Esophagus muscularis mucosa (tissue), 4 donors: ENCODE measurements around the gene ZNF518B. TPM values are rescaled to one million over a fixed set of nuclear protein-coding genes. Genes with fewer than 3 reads are reported as not detected.

ENCODE experiments used
- DNase-seq: peaks from one replicate; pipeline ENCODE4 v3.0.0-alpha.2; 2017; ENCODE audit errors: extremely low spot score
- H3K27ac ChIP-seq, 4 donors: fragments of 200-600 bp; sonication (generic); replicated peaks in 1 of 4; 1 replicate in 3 of 4; 2 replicates in 1 of 4; pipeline ENCODE4 v1.5.1; 2016 to 2019; ENCODE audit warnings: mild to moderate bottlenecking in 1 of 4
- H3K27me3 ChIP-seq, 4 donors: fragments of 200-600 bp; sonication (generic); one replicate each; pipeline versions ENCODE4 v1.5.1 to v1.6.0; 2016 to 2019
- H3K36me3 ChIP-seq, 4 donors: fragments of 200-600 bp; sonication (generic); one replicate each; pipeline ENCODE4 v1.5.1; 2016 to 2019
- H3K4me1 ChIP-seq, 4 donors: fragments of 200-600 bp; sonication (generic); one replicate each; pipeline ENCODE4 v1.5.1; 2016 to 2019
- H3K4me3 ChIP-seq, 4 donors: fragments of 200-600 bp; sonication (generic); 1 replicate in 2 of 4; 2 replicates in 2 of 4; pipeline ENCODE4 v1.5.1; 2016 to 2019; ENCODE audit warnings: mild to moderate bottlenecking in 4 of 4, moderate library complexity in 1 of 4
- H3K9me3 ChIP-seq, 4 donors: fragments of 200-600 bp; sonication (generic); 1 replicate in 3 of 4; 2 replicates in 1 of 4; pipeline ENCODE4 v1.5.1; 2016 to 2019
- EP300 ChIP-seq: sonication (generic); formaldehyde crosslinking; IDR thresholded peaks from one replicate; pipeline ENCODE4 v1.6.1; 2017; ENCODE audit warnings: antibody characterized with exemption
- POLR2A ChIP-seq: fragments of 450-650 bp; IDR thresholded peaks from one replicate; pipeline ENCODE4 v1.6.1; 2017; ENCODE audit warnings: antibody characterized with exemption, moderate library complexity, mild to moderate bottlenecking, low read depth
- POLR2AphosphoS5 ChIP-seq, 2 donors: sonication (generic); formaldehyde crosslinking; IDR thresholded peaks; one replicate each; pipeline ENCODE4 v1.6.1; 2017; ENCODE audit warnings: antibody characterized with exemption in 2 of 2
- WGBS: methylation state at CpG from one replicate; pipeline ENCODE4 v1.1.5; 2018; 5-methylcytosine and 5-hydroxymethylcytosine counted together
- intact Hi-C: fragments of 100-400 bp; cut with DNase I; formaldehyde crosslinking; loops from one replicate; pipeline ENCODE4 v1.15.1; 2023
- total RNA-seq, 4 donors: library from RNA; depleted of rRNA; stranded (reverse); fragments of >200 nt; gene quantifications; one replicate each; pipeline versions ENCODE4 v1.1.0 to v1.2.1, GENCODE V29; 2016
- TF ChIP-seq, protein P1 (sequence below), 3 experiments: fragments of 200-600 bp in 2 of 3; fragments of 450-650 bp in 1 of 3; sonication (generic) in 2 of 3; IDR thresholded peaks; one replicate each; pipeline ENCODE4 v1.5.1; 2017 to 2019; ENCODE audit warnings: antibody characterized with exemption in 3 of 3, mild to moderate bottlenecking in 2 of 3, moderate library complexity in 1 of 3

Gene ZNF518B, protein sequence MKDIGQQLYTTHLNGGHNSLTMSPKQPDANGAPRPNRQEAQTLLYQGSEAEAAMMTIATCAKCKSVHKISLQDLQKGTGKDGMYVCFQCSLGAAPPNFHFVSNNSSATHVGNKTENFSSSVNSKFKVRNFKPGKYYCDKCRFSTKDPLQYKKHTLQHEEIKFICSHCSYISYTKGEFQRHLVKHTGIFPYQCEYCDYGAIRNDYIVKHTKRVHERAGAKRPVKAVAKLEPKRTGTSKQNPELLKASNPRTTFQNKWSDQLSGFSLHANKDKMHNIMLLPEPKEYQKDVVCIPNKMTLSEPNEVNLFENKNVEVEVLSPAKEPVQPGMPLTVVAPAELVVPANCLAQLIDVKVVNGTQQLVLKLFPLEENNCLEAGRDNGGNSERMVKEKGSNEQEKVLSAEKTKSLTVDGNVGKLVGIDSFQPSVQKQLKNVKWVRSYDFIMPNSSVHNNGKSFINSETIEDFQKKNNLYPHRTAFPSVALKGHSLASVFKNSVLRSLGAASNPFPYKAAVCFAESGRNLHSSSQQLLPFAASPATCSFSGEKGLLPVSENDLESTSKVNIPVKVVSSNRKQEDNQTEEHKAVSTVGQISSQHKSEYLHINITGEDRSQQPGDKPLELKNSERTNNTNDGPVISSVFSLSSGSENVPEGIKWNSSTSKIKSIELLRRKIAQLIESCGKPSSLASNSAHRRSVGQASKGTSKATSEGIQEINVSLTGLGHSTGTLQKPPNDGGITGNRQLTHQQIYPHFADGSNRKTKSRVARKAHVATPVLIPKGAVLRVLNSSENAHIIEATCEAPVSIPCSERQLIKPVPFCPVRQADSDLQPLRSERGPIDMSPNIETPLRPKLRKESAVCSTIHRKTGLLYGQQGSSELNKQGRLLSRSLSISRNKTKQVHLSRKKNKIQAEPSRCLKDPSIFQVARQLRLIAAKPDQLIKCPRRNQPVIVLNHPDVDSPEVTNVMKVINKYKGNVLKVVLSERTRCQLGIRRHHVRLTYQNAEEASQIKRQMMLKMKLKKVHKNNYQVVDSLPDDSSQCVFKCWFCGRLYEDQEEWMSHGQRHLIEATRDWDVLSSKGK
- 10 to 100 TPM; 29.1 to 46.0 (median 33.3) TPM for total RNA-seq

DNA sequence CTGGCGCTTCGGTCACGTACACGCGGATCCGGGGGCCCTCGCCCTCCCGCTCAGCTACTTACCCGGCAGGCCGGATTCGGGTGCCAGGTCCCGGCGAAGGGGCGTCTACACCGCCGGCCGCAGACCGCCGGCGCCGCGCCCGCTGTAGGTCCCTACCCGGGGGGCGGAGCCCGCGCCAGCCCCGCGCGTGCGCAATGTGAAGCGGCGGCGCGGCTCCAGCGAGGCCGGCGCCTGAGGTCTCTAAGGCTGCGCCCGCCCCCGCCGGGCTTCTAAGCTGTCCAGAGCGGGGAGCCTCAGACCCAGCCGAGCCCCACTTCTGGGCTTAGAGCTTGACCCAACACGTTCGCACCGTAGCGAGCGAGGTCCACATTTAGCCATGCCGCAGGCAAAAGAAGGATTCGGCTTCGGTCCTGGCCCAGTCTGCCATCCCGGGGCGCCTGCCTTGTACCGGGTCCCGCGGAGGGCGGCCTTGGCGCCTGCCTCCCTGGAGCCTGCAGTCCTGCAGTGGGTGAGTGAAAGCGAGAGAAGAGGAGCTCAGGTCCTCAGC lies at the start of gene ZNF518B:
Gene ZNF518B (minus strand): TSS at position 172 of the 547 bp plus-strand sequence. CDS start 11,098 bp downstream, outside the sequence.
- Histone ChIP-seq H3K9me3 (no peaks in the 10 kb centered on the region), H3K27me3 (peaks cover 0 to 29% (median 5%) of the 10 kb centered on the region in 4 donors), H3K4me1 (peaks cover 15 to 33% (median 28%) of the 10 kb centered on the region in 4 donors), H3K36me3 (peaks cover 0 to 26% (median 17%) of the 10 kb centered on the region in 4 donors), H3K27ac (peak within 1 kb of the TSS; percentile 21 to 77 (median 68)), H3K4me3 (peak within 1 kb of the TSS; percentile 64 to 86 (median 70))
- no peak for DNase-seq
- TF ChIP-seq, protein P1, sequence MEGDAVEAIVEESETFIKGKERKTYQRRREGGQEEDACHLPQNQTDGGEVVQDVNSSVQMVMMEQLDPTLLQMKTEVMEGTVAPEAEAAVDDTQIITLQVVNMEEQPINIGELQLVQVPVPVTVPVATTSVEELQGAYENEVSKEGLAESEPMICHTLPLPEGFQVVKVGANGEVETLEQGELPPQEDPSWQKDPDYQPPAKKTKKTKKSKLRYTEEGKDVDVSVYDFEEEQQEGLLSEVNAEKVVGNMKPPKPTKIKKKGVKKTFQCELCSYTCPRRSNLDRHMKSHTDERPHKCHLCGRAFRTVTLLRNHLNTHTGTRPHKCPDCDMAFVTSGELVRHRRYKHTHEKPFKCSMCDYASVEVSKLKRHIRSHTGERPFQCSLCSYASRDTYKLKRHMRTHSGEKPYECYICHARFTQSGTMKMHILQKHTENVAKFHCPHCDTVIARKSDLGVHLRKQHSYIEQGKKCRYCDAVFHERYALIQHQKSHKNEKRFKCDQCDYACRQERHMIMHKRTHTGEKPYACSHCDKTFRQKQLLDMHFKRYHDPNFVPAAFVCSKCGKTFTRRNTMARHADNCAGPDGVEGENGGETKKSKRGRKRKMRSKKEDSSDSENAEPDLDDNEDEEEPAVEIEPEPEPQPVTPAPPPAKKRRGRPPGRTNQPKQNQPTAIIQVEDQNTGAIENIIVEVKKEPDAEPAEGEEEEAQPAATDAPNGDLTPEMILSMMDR (IDR thresholded peaks at IDR 0.05) = no peak
- TF ChIP-seq POLR2A (peak; percentile 34), POLR2AphosphoS5 (IDR thresholded peaks at IDR 0.05) (peak; percentile 26 to 52)
- intact Hi-C loops = no loop called here
- no CpG with 5 or more reads among the region's 60 CpGs for WGBS

DNA sequence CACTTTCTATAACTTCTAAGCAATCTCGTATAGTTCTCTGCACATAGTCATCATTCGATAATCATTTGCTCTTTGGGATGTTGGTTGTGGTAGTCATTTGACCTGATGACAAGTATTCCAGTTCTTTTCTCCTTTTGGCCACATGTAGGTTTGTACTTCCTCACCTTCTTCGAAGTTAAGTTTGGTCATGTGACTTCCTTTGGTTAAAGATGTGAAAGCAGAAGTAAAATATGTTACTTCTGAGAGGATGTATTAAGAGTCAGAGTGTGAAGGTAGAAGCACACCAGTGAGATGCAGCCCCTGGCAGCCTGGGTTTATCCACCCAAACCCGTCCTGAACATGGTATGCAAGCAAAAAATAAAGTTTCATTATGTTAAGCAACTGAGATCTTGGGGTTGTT lies 48.9 kb upstream of the ZNF518B start:
- H3K4me3 ChIP-seq = no peak overlapping the region
- H3K9me3 ChIP-seq = no peaks in the 10 kb centered on the region
- no peaks in the 10 kb centered on the region for H3K27me3 ChIP-seq
- DNase-seq = no peak
- TF ChIP-seq, protein P1 (IDR thresholded peaks at IDR 0.05) = no peak
- TF ChIP-seq POLR2AphosphoS5 (IDR thresholded peaks at IDR 0.05) (no peak), POLR2A (no peak), EP300 (no peak)
- WGBS = 91% methylated on average over 4 of the region's 4 CpGs
- H3K4me1 ChIP-seq = no peaks in the 10 kb centered on the region
- H3K27ac ChIP-seq = no peak overlapping the region
- no peaks in the 10 kb centered on the region for H3K36me3 ChIP-seq
- intact Hi-C loops = no loop called here

GRCh38 chr4:10504570-10505179 lies 47.4 kb upstream of the ZNF518B start:
- Histone ChIP-seq H3K27ac (no peak overlapping the region), H3K36me3 (no peaks in the 10 kb centered on the region), H3K4me1 (no peaks in the 10 kb centered on the region), H3K9me3 (no peaks in the 10 kb centered on the region), H3K4me3 (no peak overlapping the region), H3K27me3 (no peaks in the 10 kb centered on the region)
- DNase-seq = no peak
- WGBS = 52% methylated on average over 5 of the region's 5 CpGs
- intact Hi-C loops = no loop called here
- TF ChIP-seq POLR2AphosphoS5 (IDR thresholded peaks at IDR 0.05) (no peak), EP300 (no peak), POLR2A (no peak)
- TF ChIP-seq, protein P1 (IDR thresholded peaks at IDR 0.05) = no peak

GRCh38 chr4:10502717-10503116 lies 45.5 kb upstream of the ZNF518B start:
- Histone ChIP-seq H3K4me1 (no peaks in the 10 kb centered on the region), H3K36me3 (no peaks in the 10 kb centered on the region), H3K4me3 (no peak overlapping the region), H3K27me3 (no peaks in the 10 kb centered on the region), H3K27ac (no peak overlapping the region), H3K9me3 (no peaks in the 10 kb centered on the region)
- 86% methylated on average over 5 of the region's 5 CpGs for WGBS
- TF ChIP-seq POLR2A (no peak), POLR2AphosphoS5 (IDR thresholded peaks at IDR 0.05) (no peak), EP300 (no peak)
- TF ChIP-seq, protein P1 (IDR thresholded peaks at IDR 0.05) = no peak
- intact Hi-C loops = no loop called here
- no peak for DNase-seq
